Caco-2 (cell line): ENCODE results near the gene TTLL4. TPM values are rescaled to one million over a fixed set of nuclear protein-coding genes. Genes with fewer than 3 reads are reported as not detected.

Experiments
- BruUV-seq: library from RNA; stranded (reverse); fragments of 400-500 nt; replicated peaks from 2 replicates; lab custom pipeline; 2021; lab: Mats Ljungman, UMichigan
- CTCF ChIA-PET: fragments of 300-600 bp; sonication (Branson Sonifier 250); formaldehyde crosslinking; loops from one replicate; lab custom pipeline; 2022; ENCODE audit warnings: antibody characterized with exemption; lab: Charles Lee
- POLR2A ChIA-PET: fragments of 300-600 bp; sonication (Branson Sonifier 250); formaldehyde crosslinking; loops from one replicate; lab custom pipeline; 2022; ENCODE audit warnings: antibody characterized with exemption; lab: Charles Lee
- DNase-seq, 2 experiments: peaks; one replicate each; pipeline versions ENCODE4 v3.0.0 to v3.0.0-alpha.2; 2020 to 2022
- H3K27me3 ChIP-seq: replicated peaks from 2 replicates; pipeline ENCODE4 v1.6.0; 2011; ENCODE audit warnings: low read length; ENCODE audit not compliant: control insufficient read depth, insufficient read depth
- H3K36me3 ChIP-seq: 2 replicates; pipeline ENCODE4 v1.5.1; 2011; ENCODE audit warnings: low read length; ENCODE audit not compliant: control insufficient read depth, insufficient read depth
- H3K4me1 ChIP-seq: fragments of 250-450 bp; sonication (Bioruptor Pico); 2 replicates; pipeline ENCODE4 v1.5.1; 2020; ENCODE audit warnings: mild to moderate bottlenecking
- H3K4me3 ChIP-seq: 2 replicates; pipeline ENCODE4 v1.5.1; 2011; ENCODE audit warnings: low read depth, mild to moderate bottlenecking, control low read depth, low read length
- H3K9me3 ChIP-seq: fragments of 250-450 bp; sonication (Bioruptor Pico); 2 replicates; pipeline ENCODE4 v1.5.1; 2020; ENCODE audit warnings: mild to moderate bottlenecking, moderate library complexity
- H3K27ac Mint-ChIP-seq: one replicate; pipeline ENCODE4 v1.8.0; 2022; ENCODE audit warnings: mixed read lengths; ENCODE audit not compliant: unreplicated experiment
- H3K27me3 Mint-ChIP-seq: one replicate; pipeline ENCODE4 v1.8.0; 2022; ENCODE audit warnings: mixed read lengths; ENCODE audit not compliant: insufficient read depth, unreplicated experiment
- H3K36me3 Mint-ChIP-seq: one replicate; pipeline ENCODE4 v1.8.0; 2022; ENCODE audit warnings: mild to moderate bottlenecking, mixed read lengths; ENCODE audit not compliant: insufficient read depth, unreplicated experiment
- H3K4me1 Mint-ChIP-seq: one replicate; pipeline ENCODE4 v1.8.0; 2022; ENCODE audit warnings: low read depth, mixed read lengths; ENCODE audit not compliant: unreplicated experiment
- H3K4me3 Mint-ChIP-seq: one replicate; pipeline ENCODE4 v1.8.0; 2022; ENCODE audit warnings: mild to moderate bottlenecking, moderate library complexity, mixed read lengths; ENCODE audit not compliant: unreplicated experiment
- H3K9me3 Mint-ChIP-seq: one replicate; pipeline ENCODE4 v1.8.0; 2022; ENCODE audit warnings: mixed read lengths; ENCODE audit not compliant: unreplicated experiment
- CTCF ChIP-seq, 2 experiments: fragments of 200-600 bp in 1 of 2; IDR thresholded peaks; 1 replicate in 1 of 2; 2 replicates in 1 of 2; pipeline versions ENCODE4 v1.5.1 to v1.8.0; 2011 to 2022; ENCODE audit warnings: antibody characterized with exemption in 1 of 2, control low read depth in 1 of 2, inconsistent platforms in 1 of 2, low read depth in 1 of 2, low read length in 1 of 2, mild to moderate bottlenecking in 1 of 2, moderate library complexity in 1 of 2; ENCODE audit not compliant: insufficient read depth in 1 of 2, severe bottlenecking in 1 of 2, unreplicated experiment in 1 of 2
- intact Hi-C: fragments of 100-400 bp; cut with micrococcal nuclease; formaldehyde crosslinking; loops from one replicate; pipeline ENCODE4 v1.10.0; 2022; ENCODE audit not compliant: unreplicated experiment
- total RNA-seq: library from RNA; stranded (reverse); gene quantifications from 2 replicates; pipeline ENCODE4 v1.2.3, GENCODE V29; 2022

TTLL4 gene
- total RNA-seq, 1 experiment from 2014 or later, result 86.6 TPM

- no peaks in the 10 kb centered on the region for H3K27me3 ChIP-seq
- H3K27me3 Mint-ChIP-seq, result no peaks in the 10 kb centered on the region
- peak overlapping the region; percentile 97 for H3K4me3 Mint-ChIP-seq
These were observed 325 bp upstream of the TTLL4 start for GRCh38 chr2:218710334-218710686.

GRCh38 chr2:218711550-218711929 is 905 bp downstream of the TTLL4 start:
- Histone ChIP-seq H3K4me3 (peak overlapping the region; percentile 100), H3K4me1 (peaks cover 13% of the 10 kb centered on the region), H3K27me3 (no peaks in the 10 kb centered on the region), H3K36me3 (no peaks in the 10 kb centered on the region; the same call in 1 of the 2 replicates), H3K9me3 (no peaks in the 10 kb centered on the region)
- H3K36me3 Mint-ChIP-seq, result peaks cover 7% of the 10 kb centered on the region
- BruUV-seq, result TSS peak; percentile 81
- no peak for TF ChIP-seq CTCF (IDR thresholded peaks at IDR 0.05; ENCODE audit: insufficient read depth in 1 of 2, low read depth in 1 of 2, low read length in 1 of 2, severe bottlenecking in 1 of 2, unreplicated experiment in 1 of 2)
- no peak for DNase-seq
- no peaks in the 10 kb centered on the region for H3K27me3 Mint-ChIP-seq
- intact Hi-C loops, result loop anchor here (1.0 to 10.0 kb wide), 4 partner anchors 39 to 253 kb away; partner anchors contain the start of genes CYP27A1, RNF25 and STK36
- peak overlapping the region; percentile 94 for H3K27ac Mint-ChIP-seq
- CTCF ChIA-PET, result interaction anchor here (1.1 to 1.6 kb wide), 6 partner anchors 12 to 291 kb away, joined by 3 to 21 read pairs (median 8); partner anchors contain the start of genes BCS1L and ZNF142
- peak overlapping the region; percentile 97 for H3K4me3 Mint-ChIP-seq
- H3K9me3 Mint-ChIP-seq, result no peaks in the 10 kb centered on the region
- POLR2A ChIA-PET, result interaction anchor here (1.0 to 1.6 kb wide), 2 partner anchors 23 to 52 kb away, joined by 3 to 6 read pairs; partner anchors contain the start of genes BCS1L and ZNF142
- H3K4me1 Mint-ChIP-seq, result peaks cover 13% of the 10 kb centered on the region

More at GRCh38 chr2:218710334-218710686, 325 bp upstream of the TTLL4 start:
- BruUV-seq, result no TSS peak
- no peaks in the 10 kb centered on the region for H3K36me3 Mint-ChIP-seq
- no peaks in the 10 kb centered on the region for H3K9me3 Mint-ChIP-seq
- H3K4me1 Mint-ChIP-seq, result peaks cover 13% of the 10 kb centered on the region
- CTCF ChIA-PET, result interaction anchor here (0.6 to 1.6 kb wide), 21 partner anchors 8 to 354 kb away, joined by 3 to 21 read pairs (median 5); partner anchors contain the start of genes BCS1L, CATIP, CYP27A1 and STK36
- no peak for DNase-seq
- POLR2A ChIA-PET, result interaction anchor here (0.5 to 1.6 kb wide), 4 partner anchors 12 to 277 kb away, joined by 3 to 6 read pairs (median 6); partner anchors contain the start of gene CYP27A1
- H3K36me3 ChIP-seq, result no peaks in the 10 kb centered on the region; the same call in 1 of the 2 replicates
- peak overlapping the region; percentile 94 for H3K27ac Mint-ChIP-seq
- H3K4me3 ChIP-seq, result peak overlapping the region; percentile 100
- no peak for TF ChIP-seq CTCF (IDR thresholded peaks at IDR 0.05; ENCODE audit: insufficient read depth in 1 of 2, low read depth in 1 of 2, low read length in 1 of 2, severe bottlenecking in 1 of 2, unreplicated experiment in 1 of 2)
- H3K9me3 ChIP-seq, result no peaks in the 10 kb centered on the region
- intact Hi-C loops, result loop anchor here (1.0 to 10.0 kb wide), 5 partner anchors 23 to 254 kb away; partner anchors contain the start of genes BCS1L, CYP27A1, RNF25 and STK36
- H3K4me1 ChIP-seq, result peaks cover 19% of the 10 kb centered on the region

GRCh38 chr2:218713922-218714321 is 3.3 kb downstream of the TTLL4 start:
- no peak overlapping the region for H3K4me3 ChIP-seq
- intact Hi-C loops, result loop anchor here (10.0 kb wide), 1 partner anchor 251 kb away; no protein-coding TSS in a partner anchor
- peaks cover 13% of the 10 kb centered on the region for H3K4me1 ChIP-seq
- ChIA-PET CTCF (no interaction called here), POLR2A (no interaction called here)
- H3K9me3 ChIP-seq, result no peaks in the 10 kb centered on the region
- TF ChIP-seq CTCF (IDR thresholded peaks at IDR 0.05; ENCODE audit: insufficient read depth in 1 of 2, low read depth in 1 of 2, low read length in 1 of 2, severe bottlenecking in 1 of 2, unreplicated experiment in 1 of 2), result no peak
- Mint-ChIP-seq H3K27me3 (no peaks in the 10 kb centered on the region), H3K9me3 (no peaks in the 10 kb centered on the region), H3K36me3 (peaks cover 7% of the 10 kb centered on the region), H3K27ac (no peak overlapping the region), H3K4me3 (no peak overlapping the region), H3K4me1 (peaks cover 13% of the 10 kb centered on the region)
- no peak for DNase-seq
- H3K36me3 ChIP-seq, result no peaks in the 10 kb centered on the region; the same call in 1 of the 2 replicates
- BruUV-seq, result no TSS peak
- no peaks in the 10 kb centered on the region for H3K27me3 ChIP-seq
